ENCODE measurements around the gene LYRM9.

DNA sequence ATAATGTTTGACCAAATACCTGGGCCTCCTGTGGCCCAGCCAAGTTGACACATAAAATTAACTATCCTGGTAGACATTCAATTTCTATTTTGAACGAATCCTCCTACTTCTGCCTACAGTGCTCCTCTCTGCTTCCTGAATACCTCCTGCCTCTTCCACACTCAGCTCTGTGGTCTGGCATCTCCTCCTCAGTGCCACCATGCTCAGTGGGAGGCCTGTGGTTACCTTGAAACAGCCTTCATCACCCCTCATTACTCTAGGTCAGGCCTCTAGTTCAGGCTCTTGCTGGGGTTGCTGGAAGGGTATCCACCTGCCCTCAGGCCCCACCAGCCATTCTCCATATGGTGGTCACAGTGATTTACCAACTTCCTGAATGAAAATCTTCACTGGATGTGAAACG, 5.1 kb downstream of the LYRM9 start:
- TF ChIP-seq POLR2A (IDR thresholded peaks at IDR 0.05; ENCODE audit: low read length): no peak
- TF ChIP-seq, protein P1, sequence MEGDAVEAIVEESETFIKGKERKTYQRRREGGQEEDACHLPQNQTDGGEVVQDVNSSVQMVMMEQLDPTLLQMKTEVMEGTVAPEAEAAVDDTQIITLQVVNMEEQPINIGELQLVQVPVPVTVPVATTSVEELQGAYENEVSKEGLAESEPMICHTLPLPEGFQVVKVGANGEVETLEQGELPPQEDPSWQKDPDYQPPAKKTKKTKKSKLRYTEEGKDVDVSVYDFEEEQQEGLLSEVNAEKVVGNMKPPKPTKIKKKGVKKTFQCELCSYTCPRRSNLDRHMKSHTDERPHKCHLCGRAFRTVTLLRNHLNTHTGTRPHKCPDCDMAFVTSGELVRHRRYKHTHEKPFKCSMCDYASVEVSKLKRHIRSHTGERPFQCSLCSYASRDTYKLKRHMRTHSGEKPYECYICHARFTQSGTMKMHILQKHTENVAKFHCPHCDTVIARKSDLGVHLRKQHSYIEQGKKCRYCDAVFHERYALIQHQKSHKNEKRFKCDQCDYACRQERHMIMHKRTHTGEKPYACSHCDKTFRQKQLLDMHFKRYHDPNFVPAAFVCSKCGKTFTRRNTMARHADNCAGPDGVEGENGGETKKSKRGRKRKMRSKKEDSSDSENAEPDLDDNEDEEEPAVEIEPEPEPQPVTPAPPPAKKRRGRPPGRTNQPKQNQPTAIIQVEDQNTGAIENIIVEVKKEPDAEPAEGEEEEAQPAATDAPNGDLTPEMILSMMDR (IDR thresholded peaks at IDR 0.05): no peak
- TF ChIP-seq MAX (IDR thresholded peaks at IDR 0.05): no peak
- TF ChIP-seq ELK1 (IDR thresholded peaks at IDR 0.05; ENCODE audit: low read depth, low read length): no peak
- TF ChIP-seq ZNF302 (CRISPR knock-in tag; IDR thresholded peaks at IDR 0.05): no peak
- TF ChIP-seq MAFK (IDR thresholded peaks at IDR 0.05; ENCODE audit: partially characterized antibody): no peak
- TF ChIP-seq HDAC2 (IDR thresholded peaks at IDR 0.05): no peak
- TF ChIP-seq JUNB (IDR thresholded peaks at IDR 0.05): no peak
- TF ChIP-seq HOXA7 (CRISPR knock-in tag; IDR thresholded peaks at IDR 0.05): no peak
- TF ChIP-seq RNF2 (IDR thresholded peaks at IDR 0.05; ENCODE audit: borderline replicate concordance, low read depth): no peak
- TF ChIP-seq MYC (IDR thresholded peaks at IDR 0.05; ENCODE audit: borderline replicate concordance, low read length): no peak
- no peak for TF ChIP-seq KDM1A (IDR thresholded peaks at IDR 0.05; ENCODE audit: low read depth)
- no peak for TF ChIP-seq ATOH8 (CRISPR knock-in tag; IDR thresholded peaks at IDR 0.05; ENCODE audit: low read depth)
